GM21447 (cell line): Measurements from ENCODE around the gene SCARF1.

Experiments used
- ATAC-seq: cut with Tn5 transposase; IDR thresholded peaks from one replicate; pipeline ENCODE4 v1.9.1; 2021; ENCODE audit not compliant: unreplicated experiment

Gene SCARF1

DNA sequence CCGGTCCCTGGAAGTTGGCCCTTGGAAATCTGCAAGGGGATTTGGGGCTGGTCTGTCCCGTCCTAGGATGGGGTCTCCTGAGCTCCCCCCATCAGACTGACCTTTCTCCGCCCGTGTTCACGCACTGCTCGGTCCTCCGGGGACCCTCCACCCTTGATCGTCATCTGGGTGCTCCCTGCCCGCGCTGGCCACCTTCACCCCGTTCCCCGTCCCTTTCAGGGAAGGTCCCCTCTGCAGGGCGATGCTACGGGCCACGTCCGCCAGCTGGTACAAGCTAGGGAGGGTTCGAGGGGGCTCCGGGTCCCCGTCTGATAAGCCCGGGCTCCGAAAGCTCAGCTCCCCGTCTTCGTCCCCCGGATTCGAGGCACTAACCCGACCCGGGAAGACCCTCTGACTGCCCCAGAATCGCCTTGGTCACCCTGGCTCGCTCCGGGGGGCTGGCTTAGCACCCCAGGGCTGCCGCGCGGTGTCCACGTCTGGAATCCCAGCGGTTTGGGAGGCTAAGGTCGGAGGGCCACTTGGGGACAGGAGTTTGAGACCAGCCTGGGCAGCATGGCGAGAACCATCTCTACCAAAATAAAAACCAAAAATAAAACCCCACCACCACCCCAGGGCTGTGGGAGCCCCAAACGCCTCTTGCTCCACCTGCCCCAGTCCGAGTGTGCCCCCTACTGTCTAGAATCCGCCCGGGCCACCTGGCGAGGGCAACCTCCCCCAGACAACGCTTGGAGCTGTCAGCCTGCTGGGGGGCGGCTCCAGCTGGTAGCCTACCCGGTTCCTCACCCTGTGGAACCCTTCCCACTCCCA lies 15.8 kb downstream of the SCARF1 start:
- ATAC-seq: no peak

DNA sequence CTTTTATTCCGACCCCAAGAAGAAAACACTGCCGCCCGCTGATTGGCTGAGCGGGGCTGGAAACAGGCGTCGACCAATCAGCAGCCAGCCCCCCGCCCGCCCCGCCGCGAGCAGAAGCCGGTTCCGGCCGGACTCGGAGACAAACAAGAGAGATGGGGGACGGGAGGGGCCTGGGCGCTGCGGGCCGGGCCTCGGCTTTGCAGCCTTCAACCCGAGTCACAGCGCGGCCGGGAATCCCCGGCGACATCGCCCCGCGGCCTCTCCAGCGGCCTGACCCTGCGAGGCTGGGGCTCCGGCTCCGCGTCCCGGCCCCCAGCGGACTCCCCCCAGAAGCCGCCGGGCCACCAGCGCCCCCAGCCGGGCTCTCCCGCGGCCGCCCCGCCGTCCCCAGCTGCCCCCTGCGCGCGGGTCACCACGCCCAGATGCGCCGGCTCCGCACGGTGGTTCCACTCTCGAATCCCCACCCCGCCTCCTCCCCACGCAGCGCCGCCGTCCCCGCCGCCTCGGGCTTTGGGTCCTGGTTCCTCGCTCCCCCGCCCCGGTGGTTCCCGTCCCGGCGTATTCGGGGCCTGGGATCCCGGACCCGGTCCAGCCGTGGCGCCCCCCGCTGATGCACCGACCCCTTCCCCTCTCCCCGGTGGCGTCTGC lies 16.6 kb downstream of the SCARF1 start:
- ATAC-seq: peak; percentile 40

DNA sequence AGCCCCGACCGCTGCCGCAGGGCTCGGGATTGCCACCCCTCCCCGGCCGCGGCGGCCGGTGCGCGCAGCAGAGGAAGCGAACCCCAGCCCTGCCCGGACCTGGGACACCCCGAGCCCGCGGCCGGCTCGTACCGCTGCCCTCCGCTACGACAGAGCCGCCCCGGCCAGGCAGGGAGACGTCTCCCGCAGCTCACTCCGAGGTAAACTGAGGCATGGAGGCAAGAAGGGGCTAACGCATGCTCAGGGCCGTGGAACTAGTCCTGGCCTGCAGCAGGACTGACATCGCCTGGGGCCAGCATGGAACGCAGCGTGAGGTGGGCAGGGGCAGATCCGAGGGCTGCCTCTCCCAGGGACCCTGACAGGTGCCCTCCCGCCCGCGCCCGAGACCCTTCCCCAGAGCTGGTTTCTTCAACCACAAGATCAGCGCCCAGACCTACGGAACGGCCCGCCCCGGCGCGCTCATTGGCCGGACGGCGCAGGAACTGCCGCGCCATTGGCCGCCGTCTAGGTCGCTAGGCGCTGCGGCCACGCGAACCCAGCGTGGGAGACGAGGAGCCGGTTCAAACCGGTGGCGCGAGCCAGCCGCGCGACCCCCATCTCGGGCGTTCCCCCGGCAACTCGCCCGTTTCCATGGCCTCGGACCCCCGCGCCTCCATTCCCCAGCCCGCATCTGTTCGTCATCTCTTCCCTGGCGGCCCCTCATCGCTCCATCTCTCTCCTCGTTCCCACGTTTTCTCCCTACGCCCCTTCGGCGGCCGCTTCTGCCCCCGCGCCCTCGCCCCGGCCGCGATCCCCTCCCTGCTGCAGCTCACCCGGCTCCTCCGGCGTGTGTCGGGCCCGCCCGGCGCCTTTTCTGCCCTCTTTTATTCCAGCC lies 17.3 kb downstream of the SCARF1 start, which contains the start of gene SLC43A2:
Gene SLC43A2 (minus strand): TSS at position 853 of the 874 bp plus-strand sequence. CDS start 960 bp downstream, outside the sequence.
- ATAC-seq: peak; percentile 43

DNA sequence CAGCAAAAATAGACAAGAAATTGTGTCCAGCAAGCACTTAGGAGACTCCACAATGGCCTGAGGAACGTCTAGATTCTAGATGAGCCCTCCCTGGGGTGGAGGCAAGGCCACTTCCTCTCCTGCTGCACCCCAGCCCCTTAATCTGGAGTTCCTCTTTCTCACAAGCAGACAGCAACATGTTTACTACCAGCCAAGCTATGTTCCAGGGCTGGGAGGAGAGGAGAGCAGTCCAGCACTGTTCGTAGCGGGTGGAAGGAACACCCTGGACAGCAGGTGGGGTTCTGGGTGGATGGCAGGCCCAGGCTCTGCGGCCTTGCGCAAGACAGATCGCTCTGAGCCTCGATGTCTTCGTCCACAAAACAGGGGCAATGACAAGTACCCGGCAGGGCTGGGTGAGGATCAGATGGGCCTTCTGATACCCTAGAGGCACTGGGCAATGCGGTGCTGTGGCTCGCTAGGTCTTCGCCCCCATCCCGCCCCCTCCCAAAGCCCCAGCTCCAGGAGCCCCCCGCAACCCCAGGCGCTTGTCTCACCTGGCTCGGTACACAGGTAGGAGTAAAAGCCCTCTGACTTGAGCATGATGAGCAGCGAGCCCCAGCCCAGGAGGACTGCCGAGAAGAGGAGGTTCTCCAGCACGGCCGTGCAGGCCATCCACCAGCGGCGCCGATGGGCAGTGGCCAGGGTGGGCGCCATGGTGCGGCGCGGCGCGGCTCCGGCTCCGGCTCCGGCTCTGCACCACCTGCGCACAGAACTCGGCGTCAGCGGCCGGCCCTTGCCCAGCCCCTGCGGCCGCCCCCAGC lies 18.1 kb downstream of the SCARF1 start:
- ATAC-seq: no peak

DNA sequence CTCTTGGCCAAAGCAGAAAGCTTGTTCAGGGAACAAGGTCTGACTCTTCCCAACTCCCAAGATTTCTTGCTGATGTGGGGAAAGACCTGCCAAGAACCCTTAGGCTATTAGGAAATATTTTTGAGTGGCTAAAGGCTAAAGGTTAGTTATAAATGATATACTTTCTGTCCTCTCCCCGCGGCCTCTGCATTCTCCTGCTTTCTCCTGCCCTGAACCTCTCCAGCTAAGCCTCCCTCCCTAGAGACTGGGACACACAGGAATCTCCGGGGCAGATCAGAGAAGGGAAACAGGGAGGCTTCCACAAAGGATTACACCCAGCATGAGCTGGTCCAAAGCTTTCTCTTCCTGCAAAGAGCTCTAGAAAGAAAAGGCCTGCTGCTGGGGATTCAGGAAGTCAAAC lies 19.2 kb downstream of the SCARF1 start:
- ATAC-seq: no peak

DNA sequence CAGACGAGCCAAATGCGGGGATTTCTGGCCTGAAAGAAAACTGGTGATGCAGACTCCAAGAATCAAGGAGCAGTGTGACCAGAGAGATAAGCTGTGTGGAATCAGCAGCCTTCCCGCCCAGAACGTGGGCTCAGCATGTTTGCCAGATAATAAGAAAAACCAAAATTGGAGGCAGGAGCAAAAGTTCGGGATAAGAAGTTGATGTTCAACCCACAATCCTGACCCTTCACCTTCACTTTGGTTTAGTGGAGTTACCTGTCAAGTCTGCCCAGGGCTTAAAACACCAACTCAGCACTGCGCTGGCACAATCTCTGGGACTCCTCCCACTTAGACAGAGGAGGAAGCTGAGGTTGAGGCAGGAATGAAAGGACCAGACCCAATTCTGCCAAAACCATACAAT lies 20.0 kb downstream of the SCARF1 start:
- no peak for ATAC-seq

DNA sequence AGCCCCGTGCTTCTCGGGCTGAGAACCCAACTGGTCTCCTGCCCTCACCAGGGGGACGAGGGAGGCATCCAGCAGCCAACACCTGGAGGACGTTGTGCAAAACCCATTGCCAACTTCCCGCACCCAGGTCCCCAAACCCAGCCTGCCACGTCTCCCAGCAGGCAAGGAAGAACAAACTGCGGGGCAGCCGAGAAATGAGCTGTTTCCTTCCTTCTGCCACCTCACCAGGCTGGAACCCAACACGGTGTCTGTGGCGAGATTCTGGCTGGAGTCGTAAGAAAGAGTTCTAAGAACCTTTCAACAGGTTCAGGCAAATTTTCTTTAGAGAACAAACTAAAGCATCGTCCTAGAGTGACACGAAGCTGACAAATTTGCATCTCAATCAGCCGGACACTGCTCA lies 20.5 kb downstream of the SCARF1 start:
- no peak for ATAC-seq

DNA sequence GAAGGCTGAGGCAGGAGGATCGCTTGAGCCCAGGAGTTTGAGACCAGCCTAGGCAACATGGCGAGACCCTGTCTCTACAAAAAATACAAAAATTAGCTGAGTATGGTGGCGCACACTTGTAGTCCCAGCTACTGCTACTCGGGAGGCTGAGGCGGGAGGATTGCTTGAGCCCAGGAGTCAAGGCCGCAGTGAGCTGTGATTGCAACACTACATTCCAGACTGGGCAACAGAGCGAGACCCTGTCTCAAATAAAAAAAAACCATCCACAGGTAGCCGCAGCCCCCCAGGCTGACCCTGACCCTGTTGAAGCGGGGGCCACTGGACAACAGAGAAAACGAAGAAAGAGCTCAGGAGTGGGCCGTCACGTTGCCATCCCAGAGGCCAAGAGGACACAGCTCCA lies 20.9 kb downstream of the SCARF1 start:
- no peak for ATAC-seq

DNA sequence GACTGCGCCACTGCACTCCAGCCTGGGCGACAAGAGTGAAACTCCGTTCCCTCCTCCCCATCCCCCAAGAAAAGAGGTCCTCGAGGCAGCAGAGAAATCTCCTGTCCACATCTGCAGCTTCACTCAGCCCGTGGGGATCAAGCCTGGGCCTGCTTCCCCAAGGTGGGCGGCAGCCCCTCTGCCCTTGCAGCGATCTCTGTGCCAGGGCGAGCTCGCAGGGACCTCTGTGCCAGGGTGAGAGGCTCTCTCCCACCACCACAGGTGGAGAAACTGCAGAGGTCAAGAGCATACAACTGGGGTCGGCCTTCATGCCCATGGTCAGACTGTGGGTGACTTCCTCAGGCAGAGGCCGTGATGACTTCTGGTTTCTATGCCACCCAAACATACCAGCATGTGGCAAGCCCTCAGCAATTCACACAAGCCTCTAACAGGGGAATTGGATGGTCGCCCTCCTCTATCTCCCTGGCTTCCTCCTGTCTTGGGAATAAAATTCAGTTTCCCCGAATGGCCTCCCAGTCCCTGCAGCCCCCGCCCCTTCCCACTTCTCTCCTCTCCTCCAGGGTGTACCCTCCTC lies 22.4 kb downstream of the SCARF1 start:
- no peak for ATAC-seq

DNA sequence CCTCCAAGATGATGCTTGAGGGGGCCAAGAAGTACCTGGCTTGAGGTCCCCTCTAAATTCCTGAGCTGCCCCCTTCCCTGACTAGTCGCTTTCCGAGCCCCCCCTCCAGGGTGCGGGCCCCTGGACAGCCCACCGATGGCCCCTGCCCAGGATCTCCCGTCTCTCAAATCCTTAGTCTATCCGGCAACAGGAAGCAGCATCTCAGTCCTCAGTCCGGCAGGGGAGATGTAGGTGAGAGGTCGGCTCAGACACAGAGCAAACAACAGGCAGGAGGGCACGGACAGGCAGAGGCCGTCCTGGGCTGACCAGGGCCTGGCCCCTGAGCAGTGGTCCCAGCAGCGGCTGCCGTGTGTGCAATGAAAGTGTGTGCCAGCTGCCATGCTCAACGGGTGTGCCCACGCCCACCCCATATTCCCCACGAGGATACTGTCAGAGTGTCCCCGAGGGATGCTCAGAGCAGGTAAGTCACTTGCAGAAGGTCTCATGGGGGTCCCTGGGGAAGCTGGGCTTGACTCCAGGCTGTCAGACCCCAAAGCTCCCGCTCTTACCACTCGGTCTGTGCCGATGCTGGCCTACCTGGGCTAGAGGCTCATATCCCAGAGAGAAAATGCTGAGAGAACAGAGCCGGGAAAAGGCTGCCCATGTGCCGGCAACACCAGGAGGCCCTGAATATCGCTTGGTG lies 24.1 kb downstream of the SCARF1 start:
- no peak for ATAC-seq

DNA sequence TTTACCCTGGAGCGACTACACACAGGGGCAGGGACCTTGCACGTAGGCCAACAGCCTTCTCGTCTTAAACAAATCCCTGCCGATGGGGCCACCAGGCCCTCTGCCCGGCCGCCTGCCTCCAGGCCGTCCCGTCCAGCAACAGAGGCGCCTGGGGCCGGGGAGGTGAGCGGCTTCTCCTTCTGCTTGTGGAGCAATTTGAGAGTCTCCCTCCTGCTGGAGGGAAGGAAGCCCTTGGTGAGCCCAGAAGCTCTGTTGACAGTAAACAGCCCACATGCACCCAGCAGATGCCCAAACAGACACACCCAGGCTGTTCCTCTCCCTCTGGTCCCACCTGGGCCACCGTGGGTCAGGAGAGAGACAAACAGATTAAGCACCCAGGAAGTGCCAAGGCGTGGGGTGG lies 25.0 kb downstream of the SCARF1 start:
- no peak for ATAC-seq

DNA sequence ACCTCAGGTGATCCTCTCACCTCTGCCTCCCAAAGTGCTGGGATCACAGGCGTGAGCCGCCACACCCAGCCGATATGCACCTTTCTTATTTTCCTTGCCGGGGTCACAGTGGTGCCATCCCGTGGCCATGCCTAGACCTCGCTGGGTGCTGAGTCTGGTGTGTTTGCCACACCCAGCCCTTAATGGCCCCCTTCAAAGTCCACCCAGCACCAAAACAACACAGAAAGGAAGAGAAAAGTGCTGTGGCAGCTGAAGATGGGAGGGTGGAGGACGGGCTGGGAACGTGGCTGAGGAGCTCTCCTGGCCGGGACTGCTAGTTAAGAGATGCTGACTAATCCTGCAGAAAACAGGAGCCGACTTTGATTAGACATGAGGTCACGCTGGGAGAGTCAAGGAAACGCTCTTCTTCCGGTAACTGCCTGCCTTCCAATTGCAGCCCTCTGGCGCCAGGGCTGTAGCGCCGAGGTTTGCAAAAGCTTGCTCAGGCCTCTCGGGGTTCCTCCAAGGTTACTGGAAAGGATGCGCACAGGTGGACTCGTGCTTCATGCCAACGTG lies 27.8 kb downstream of the SCARF1 start:
- no peak for ATAC-seq

DNA sequence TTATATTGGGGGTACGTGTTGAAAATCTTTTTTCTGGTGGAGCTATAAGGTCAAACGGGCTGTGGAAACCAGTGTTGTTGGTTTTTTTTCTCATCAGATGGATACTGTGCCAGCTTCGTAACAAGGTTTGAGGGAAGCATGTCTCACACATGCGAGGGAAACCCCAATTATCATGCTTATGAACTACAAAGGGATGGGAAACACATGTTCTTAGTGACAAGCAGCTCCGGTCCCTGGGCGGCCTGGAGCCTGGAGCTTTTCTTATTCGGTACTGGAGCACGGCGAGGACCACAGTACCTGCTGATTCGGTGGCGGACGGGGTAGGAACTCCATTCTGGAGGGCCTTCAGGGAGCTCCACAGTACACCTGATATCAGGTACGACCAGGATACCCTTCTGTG lies 29.4 kb downstream of the SCARF1 start:
- ATAC-seq: no peak

DNA sequence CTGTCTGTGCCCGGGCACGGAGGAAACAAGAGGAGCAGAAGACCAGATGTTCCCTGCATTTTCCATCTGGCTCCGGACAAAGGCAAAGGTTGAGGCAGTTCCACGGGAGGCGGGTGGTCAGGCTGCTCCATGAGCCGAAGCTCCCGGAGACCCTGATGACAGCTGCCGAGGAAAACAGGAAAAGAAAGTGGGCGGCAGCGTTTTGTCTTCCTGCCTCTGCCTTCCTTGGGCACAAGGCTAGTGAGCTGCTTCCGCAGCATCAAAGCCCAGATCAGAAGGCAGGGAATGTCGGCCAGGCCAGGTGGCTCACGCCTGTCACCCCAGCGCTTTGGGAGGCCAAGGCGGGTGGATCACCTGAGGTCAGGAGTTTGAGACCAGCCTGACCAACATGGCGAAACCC lies 33.1 kb downstream of the SCARF1 start:
- ATAC-seq: no peak

DNA sequence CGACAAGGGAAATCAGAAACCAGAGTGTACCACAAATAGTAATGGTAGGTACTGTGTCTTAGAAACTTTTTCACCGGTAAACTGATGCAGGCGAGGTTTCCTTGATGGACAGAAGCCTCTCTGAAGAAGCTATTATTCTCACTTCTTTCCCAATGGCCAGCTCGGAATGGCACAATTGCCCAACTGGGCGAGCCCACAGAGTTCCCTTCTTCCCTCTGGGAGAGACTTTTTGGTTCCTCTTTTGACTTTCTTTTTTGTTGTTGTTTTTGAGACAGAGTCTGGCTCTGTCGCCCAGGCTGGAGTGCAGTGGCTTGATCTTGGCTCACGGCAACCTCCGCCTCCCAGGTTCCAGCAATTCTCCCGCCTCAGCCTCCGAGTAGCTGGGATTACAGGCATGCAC lies 33.8 kb downstream of the SCARF1 start:
- ATAC-seq: no peak

DNA sequence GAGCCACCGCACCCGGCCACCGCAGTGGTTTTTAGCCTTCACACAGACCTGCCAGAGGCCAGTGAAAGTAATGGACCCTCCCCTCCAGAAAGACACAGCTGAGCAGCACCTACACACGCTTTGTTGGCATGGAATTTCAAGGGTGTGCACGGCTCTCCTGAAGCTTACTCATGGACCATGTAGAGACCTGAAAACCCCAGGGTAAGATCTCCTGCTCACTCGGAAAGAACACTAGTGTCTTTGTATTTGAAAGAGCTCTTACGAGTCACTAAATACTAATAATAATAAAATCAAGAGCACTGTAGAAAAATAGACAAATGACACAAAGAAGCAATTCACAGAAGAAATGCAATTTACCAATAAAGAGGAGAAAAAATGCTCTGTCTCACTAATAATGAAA lies 36.9 kb downstream of the SCARF1 start:
- no peak for ATAC-seq

DNA sequence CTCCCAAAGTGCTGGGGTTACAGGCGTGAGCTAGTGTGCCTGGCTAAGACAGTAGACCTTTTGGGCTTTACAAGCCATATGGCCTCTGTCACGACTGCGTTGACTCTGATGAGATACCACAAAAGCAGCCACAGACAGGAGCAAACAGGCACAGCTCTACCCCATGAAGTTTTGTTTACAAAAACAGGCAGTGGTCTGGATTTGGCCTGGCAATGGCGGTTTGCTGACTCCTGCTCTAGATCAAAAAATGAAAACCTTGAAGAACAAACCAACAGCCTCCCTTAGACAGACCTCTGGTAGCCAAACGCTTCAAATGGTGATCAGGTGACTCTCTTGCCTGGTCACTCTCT lies 37.6 kb downstream of the SCARF1 start:
- ATAC-seq: no peak

DNA sequence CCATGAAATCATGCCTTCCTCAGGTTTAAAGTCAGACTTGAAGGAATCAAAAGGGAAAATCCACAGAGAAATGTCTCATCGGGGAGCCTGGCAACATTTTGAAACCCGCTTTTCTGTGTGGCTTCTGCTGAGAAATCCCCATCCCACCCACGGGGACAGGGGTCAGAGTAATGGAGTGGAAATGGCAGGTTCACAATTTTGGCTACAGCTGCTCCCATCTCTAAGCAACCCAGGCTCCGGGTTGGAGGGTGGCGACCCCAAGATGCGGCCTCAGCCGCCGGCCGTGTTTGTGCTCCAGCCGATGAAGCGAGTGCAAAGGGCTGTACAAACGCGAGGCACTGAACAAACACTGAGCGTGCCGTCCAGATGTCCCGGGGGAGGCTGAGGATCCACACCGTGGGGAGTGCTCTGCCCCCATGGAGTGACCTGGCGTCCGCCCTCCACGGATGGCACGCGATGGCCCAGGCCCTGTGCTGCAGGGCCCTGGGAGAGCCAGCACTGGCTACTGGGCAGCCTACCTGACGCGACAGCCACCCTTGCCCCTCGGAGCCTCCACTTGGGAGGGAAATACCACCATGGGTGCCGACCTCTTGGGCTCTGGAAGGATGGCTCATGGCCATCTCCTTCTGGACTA lies 39.1 kb downstream of the SCARF1 start:
- no peak for ATAC-seq

DNA sequence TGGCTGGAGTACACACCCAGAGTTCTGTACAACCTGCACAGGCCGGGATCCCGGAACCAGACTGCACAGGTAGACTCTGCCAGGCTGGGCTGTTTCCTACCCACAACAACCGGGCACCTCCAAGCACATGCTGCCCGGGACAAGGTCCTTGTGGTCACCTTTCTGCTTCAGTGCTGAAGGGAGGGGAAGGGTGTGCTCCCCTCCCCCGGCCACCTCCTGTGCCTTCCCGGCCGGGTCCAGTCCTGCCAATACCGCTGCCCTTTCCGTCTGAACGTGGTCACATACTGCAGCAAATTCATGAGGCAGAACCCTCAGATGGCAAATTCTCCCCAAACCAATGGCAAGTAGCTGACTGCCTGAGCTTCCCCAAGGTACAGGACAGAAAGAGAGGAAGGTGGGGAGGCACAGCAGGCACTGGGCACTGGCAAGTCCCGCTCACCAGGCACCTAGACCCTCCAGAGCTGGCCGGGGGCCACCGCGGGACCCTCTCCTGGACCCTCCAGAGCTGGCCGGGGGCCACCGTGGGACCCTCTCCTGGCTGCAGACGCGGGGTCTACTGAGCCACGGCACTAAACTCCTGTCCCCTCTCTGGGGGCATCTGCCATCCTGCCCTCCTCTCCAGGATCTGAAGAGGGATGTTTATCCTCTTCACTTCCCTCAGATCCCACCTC lies 39.7 kb downstream of the SCARF1 start:
- ATAC-seq: no peak
